Trophoblast cell (in vitro differentiated cells and primary cell): ENCODE results near the gene FLT4.

ENCODE experiments used
- DNase-seq, 2 donors: peaks; one replicate each; pipeline ENCODE4 v3.0.0-alpha.2; 2016
- H2AFZ ChIP-seq: 2 replicates; pipeline ENCODE4 v1.6.1; 2013; ENCODE audit warnings: low read length, moderate library complexity, mild to moderate bottlenecking; ENCODE audit not compliant: insufficient read depth, poor library complexity
- H2AK5ac ChIP-seq: 2 replicates; pipeline ENCODE4 v1.6.1; 2013; ENCODE audit warnings: mild to moderate bottlenecking, low read length
- H2BK120ac ChIP-seq: 2 replicates; pipeline ENCODE4 v1.6.1; 2013; ENCODE audit warnings: low read length, mild to moderate bottlenecking, moderate library complexity; ENCODE audit not compliant: insufficient read depth, poor library complexity
- H2BK12ac ChIP-seq: 2 replicates; pipeline ENCODE4 v1.6.1; 2013; ENCODE audit warnings: mild to moderate bottlenecking, low read length, moderate library complexity
- H2BK5ac ChIP-seq: 2 replicates; pipeline ENCODE4 v1.6.1; 2013; ENCODE audit warnings: low read length, low read depth, moderate library complexity, mild to moderate bottlenecking; ENCODE audit not compliant: poor library complexity
- H3K14ac ChIP-seq: 2 replicates; pipeline ENCODE4 v1.6.1; 2013; ENCODE audit warnings: mild to moderate bottlenecking, low read length
- H3K18ac ChIP-seq: 2 replicates; pipeline ENCODE4 v1.6.1; 2013; ENCODE audit warnings: mild to moderate bottlenecking, low read length
- H3K23ac ChIP-seq: 2 replicates; pipeline ENCODE4 v1.6.1; 2013; ENCODE audit warnings: low read length
- H3K27ac ChIP-seq: 2 replicates; pipeline ENCODE4 v1.5.1; 2013; ENCODE audit warnings: low read depth, mild to moderate bottlenecking, inconsistent platforms, low read length, moderate library complexity
- H3K27me3 ChIP-seq: 2 replicates; pipeline ENCODE4 v1.6.1; 2013; ENCODE audit warnings: inconsistent platforms, mild to moderate bottlenecking, low read length, moderate library complexity; ENCODE audit not compliant: insufficient read depth
- H3K36me3 ChIP-seq, 2 experiments: 1 replicate in 1 of 2; 2 replicates in 1 of 2; pipeline ENCODE4 v1.6.1; 2013; ENCODE audit warnings: low read length in 2 of 2, mild to moderate bottlenecking in 2 of 2, moderate library complexity in 1 of 2; ENCODE audit not compliant: insufficient read depth in 2 of 2, control insufficient read depth in 1 of 2
- H3K4ac ChIP-seq: 2 replicates; pipeline ENCODE4 v1.6.1; 2013; ENCODE audit warnings: low read depth, mild to moderate bottlenecking, low read length, moderate library complexity
- H3K4me1 ChIP-seq, 2 experiments: 1 replicate in 1 of 2; 2 replicates in 1 of 2; pipeline ENCODE4 v1.6.1; 2013; ENCODE audit warnings: low read length in 2 of 2, mild to moderate bottlenecking in 2 of 2, moderate library complexity in 1 of 2; ENCODE audit not compliant: insufficient read depth in 2 of 2, control insufficient read depth in 1 of 2
- H3K4me2 ChIP-seq: 2 replicates; pipeline ENCODE4 v1.6.1; 2013; ENCODE audit warnings: inconsistent platforms, mild to moderate bottlenecking, low read length, moderate library complexity
- H3K4me3 ChIP-seq: 2 replicates; pipeline ENCODE4 v1.5.1; 2013; ENCODE audit warnings: mild to moderate bottlenecking, low read depth, low read length, inconsistent platforms
- H3K79me1 ChIP-seq: one replicate; pipeline ENCODE4 v1.6.1; 2013; ENCODE audit warnings: low read length
- H3K79me2 ChIP-seq: 2 replicates; pipeline ENCODE4 v1.6.1; 2013; ENCODE audit warnings: low read length, mild to moderate bottlenecking; ENCODE audit not compliant: control insufficient read depth, insufficient read depth, poor library complexity
- H3K9ac ChIP-seq: 2 replicates; pipeline ENCODE4 v1.6.1; 2013; ENCODE audit warnings: mild to moderate bottlenecking, low read length
- H3K9me3 ChIP-seq: 2 replicates; pipeline ENCODE4 v1.6.1; 2013; ENCODE audit warnings: low read depth, mild to moderate bottlenecking, control low read depth, inconsistent platforms, low read length; ENCODE audit not compliant: insufficient read depth
- H4K12ac ChIP-seq: 2 replicates; pipeline ENCODE4 v1.6.1; 2013; ENCODE audit warnings: low read depth, mild to moderate bottlenecking, low read length, moderate library complexity
- H4K8ac ChIP-seq: 2 replicates; pipeline ENCODE4 v1.6.1; 2013; ENCODE audit warnings: low read depth, mild to moderate bottlenecking, low read length, moderate library complexity
- H4K91ac ChIP-seq: one replicate; pipeline ENCODE4 v1.6.1; 2013; ENCODE audit warnings: low read depth, mild to moderate bottlenecking, low read length, moderate library complexity
- WGBS: extraction: QIAGEN DNeasy Blood & Tissue Kit; methylation state at CpG from one replicate; pipeline ENCODE4 v1.1.7; 2013; ENCODE audit warnings: missing lambda C conversion rate; ENCODE audit not compliant: insufficient read length, insufficient coverage; ENCODE audit errors: extremely low coverage; 5-methylcytosine and 5-hydroxymethylcytosine counted together

The FLT4 gene

GRCh38 chr5:180644129-180644824 is 5.1 kb downstream of the FLT4 start:
- H3K4me2 ChIP-seq, result no peak overlapping the region
- H2AFZ ChIP-seq, result no peak overlapping the region
- H3K14ac ChIP-seq, result no peak overlapping the region
- H4K91ac ChIP-seq, result no peak overlapping the region
- H3K79me1 ChIP-seq, result no peaks in the 10 kb centered on the region
- no peak overlapping the region for H2BK120ac ChIP-seq
- no peak overlapping the region for H3K23ac ChIP-seq
- no peak overlapping the region for H4K12ac ChIP-seq
- peak; percentile 71 to 73 for DNase-seq
- H2BK12ac ChIP-seq, result no peak overlapping the region
- H3K36me3 ChIP-seq, result no peaks in the 10 kb centered on the region
- H2AK5ac ChIP-seq, result no peak overlapping the region
- no peak overlapping the region for H3K4ac ChIP-seq
- H3K9ac ChIP-seq, result no peak overlapping the region
- no peak overlapping the region for H2BK5ac ChIP-seq
- no CpG with 5 or more reads among the region's 20 CpGs for WGBS
- H3K18ac ChIP-seq, result no peak overlapping the region
- H3K4me3 ChIP-seq, result no peak overlapping the region
- peaks cover 18% of the 10 kb centered on the region for H3K27me3 ChIP-seq
- H4K8ac ChIP-seq, result no peak overlapping the region
- H3K9me3 ChIP-seq, result peaks cover 8% of the 10 kb centered on the region
- H3K4me1 ChIP-seq, result peaks cover 3 to 5% of the 10 kb centered on the region in 2 experiments
- H3K27ac ChIP-seq, result no peak overlapping the region
- no peaks in the 10 kb centered on the region for H3K79me2 ChIP-seq

- H4K91ac ChIP-seq, result no peak overlapping the region
- H3K4me2 ChIP-seq, result no peak overlapping the region
- H3K4ac ChIP-seq, result no peak overlapping the region
- H4K8ac ChIP-seq, result no peak overlapping the region
- no peak overlapping the region for H4K12ac ChIP-seq
- no peak overlapping the region for H2AK5ac ChIP-seq
- no peaks in the 10 kb centered on the region for H3K79me1 ChIP-seq
- H3K27ac ChIP-seq, result no peak overlapping the region
- peaks cover 2% of the 10 kb centered on the region for H3K9me3 ChIP-seq
- H3K23ac ChIP-seq, result no peak overlapping the region
- no peak overlapping the region for H2BK12ac ChIP-seq
- H3K9ac ChIP-seq, result no peak overlapping the region
- no CpG with 5 or more reads among the region's 17 CpGs for WGBS
- peaks cover 0 to 3% of the 10 kb centered on the region in 2 experiments for H3K4me1 ChIP-seq
- no peak overlapping the region for H2AFZ ChIP-seq
- no peak overlapping the region for H3K14ac ChIP-seq
- no peak overlapping the region for H3K18ac ChIP-seq
- peak in 1 of 2 donors; percentile 14 for DNase-seq
- H3K27me3 ChIP-seq, result peaks cover 8% of the 10 kb centered on the region
- H2BK5ac ChIP-seq, result no peak overlapping the region
- H3K79me2 ChIP-seq, result no peaks in the 10 kb centered on the region
- no peak overlapping the region for H3K4me3 ChIP-seq
- H3K36me3 ChIP-seq, result no peaks in the 10 kb centered on the region
- no peak overlapping the region for H2BK120ac ChIP-seq
Measured at GRCh38 chr5:180643191-180643851, 6.1 kb downstream of the FLT4 start.

GRCh38 chr5:180642779-180643178 is 6.6 kb downstream of the FLT4 start:
- Histone ChIP-seq H3K14ac (no peak overlapping the region), H3K79me1 (no peaks in the 10 kb centered on the region), H2BK12ac (no peak overlapping the region), H3K4me2 (no peak overlapping the region), H3K36me3 (no peaks in the 10 kb centered on the region), H3K23ac (no peak overlapping the region), H4K8ac (no peak overlapping the region), H3K18ac (no peak overlapping the region), H3K27me3 (peaks cover 3% of the 10 kb centered on the region), H3K9ac (no peak overlapping the region), H2AFZ (no peak overlapping the region), H3K4me1 (peaks cover 0 to 3% of the 10 kb centered on the region in 2 experiments), H2BK5ac (no peak overlapping the region), H3K4ac (no peak overlapping the region), H4K12ac (no peak overlapping the region), H3K9me3 (peaks cover 2% of the 10 kb centered on the region), H3K79me2 (no peaks in the 10 kb centered on the region), H4K91ac (no peak overlapping the region), H2AK5ac (no peak overlapping the region), H3K4me3 (no peak overlapping the region), H2BK120ac (no peak overlapping the region), H3K27ac (no peak overlapping the region)
- whole genome bisulfite sequencing, result no CpG with 5 or more reads among the region's 9 CpGs
- DNase-seq, result peak; percentile 90 to 92

GRCh38 chr5:180642181-180642775 is 7.1 kb downstream of the FLT4 start:
- WGBS, result no CpG with 5 or more reads among the region's 16 CpGs
- H3K79me2 ChIP-seq, result no peaks in the 10 kb centered on the region
- no peak overlapping the region for H4K8ac ChIP-seq
- peaks cover 0 to 3% of the 10 kb centered on the region in 2 experiments for H3K4me1 ChIP-seq
- no peak overlapping the region for H4K91ac ChIP-seq
- no peak overlapping the region for H3K4me3 ChIP-seq
- H3K27me3 ChIP-seq, result no peaks in the 10 kb centered on the region
- no peak overlapping the region for H3K9ac ChIP-seq
- H3K4ac ChIP-seq, result no peak overlapping the region
- H2BK5ac ChIP-seq, result no peak overlapping the region
- no peak overlapping the region for H3K14ac ChIP-seq
- H2AK5ac ChIP-seq, result no peak overlapping the region
- no peak overlapping the region for H2BK120ac ChIP-seq
- H2AFZ ChIP-seq, result no peak overlapping the region
- DNase-seq, result no peak
- H3K36me3 ChIP-seq, result no peaks in the 10 kb centered on the region
- no peak overlapping the region for H2BK12ac ChIP-seq
- H3K4me2 ChIP-seq, result no peak overlapping the region
- H3K9me3 ChIP-seq, result peaks cover 2% of the 10 kb centered on the region
- no peak overlapping the region for H3K23ac ChIP-seq
- no peaks in the 10 kb centered on the region for H3K79me1 ChIP-seq
- no peak overlapping the region for H3K27ac ChIP-seq
- no peak overlapping the region for H3K18ac ChIP-seq
- H4K12ac ChIP-seq, result no peak overlapping the region
